Right atrium auricular region (tissue), 2 donors: ENCODE data around the gene SORCS3. TPM values are rescaled to one million over a fixed set of nuclear protein-coding genes. Genes with fewer than 3 reads are reported as not detected.

Experiments
- DNase-seq: peaks from one replicate; pipeline ENCODE4 v3.0.0-alpha.2; 2019; ENCODE audit warnings: low spot score
- H3K27ac ChIP-seq, 2 donors: fragments of 200-600 bp; sonication (generic); 1 replicate in 1 of 2; 2 replicates in 1 of 2; pipeline ENCODE4 v1.5.1; 2016 to 2019
- H3K27me3 ChIP-seq, 2 donors: fragments of 200-600 bp; sonication (generic); one replicate each; pipeline versions ENCODE4 v1.5.1 to v1.6.0; 2017 to 2019
- H3K36me3 ChIP-seq: fragments of 200-600 bp; sonication (generic); one replicate; pipeline ENCODE4 v1.5.1; 2016
- H3K4me1 ChIP-seq, 2 donors: fragments of 200-600 bp; sonication (generic); one replicate each; pipeline versions ENCODE4 v1.5.1 to v1.6.0; 2017 to 2019
- H3K4me3 ChIP-seq, 2 donors: fragments of 200-600 bp; sonication (generic); 1 replicate in 1 of 2; 2 replicates in 1 of 2; pipeline ENCODE4 v1.5.1; 2017 to 2019; ENCODE audit warnings: mild to moderate bottlenecking in 1 of 2, moderate library complexity in 1 of 2
- H3K9me3 ChIP-seq, 2 donors: fragments of 200-600 bp; sonication (generic); one replicate each; pipeline ENCODE4 v1.5.1; 2019
- total RNA-seq, 2 donors: library from RNA; depleted of rRNA; stranded (reverse); fragments of >200 nt; gene quantifications; one replicate each; pipeline ENCODE4 v1.1.0, GENCODE V29; 2016
- TF ChIP-seq, protein P1 (sequence below), 2 donors: fragments of 200-600 bp; sonication (generic); IDR thresholded peaks; one replicate each; pipeline ENCODE4 v1.5.1; 2019; ENCODE audit warnings: antibody characterized with exemption in 2 of 2

The SORCS3 gene
- total RNA-seq, 2 donors from 2014 or later = 0.07 TPM; not detected in 1

DNA sequence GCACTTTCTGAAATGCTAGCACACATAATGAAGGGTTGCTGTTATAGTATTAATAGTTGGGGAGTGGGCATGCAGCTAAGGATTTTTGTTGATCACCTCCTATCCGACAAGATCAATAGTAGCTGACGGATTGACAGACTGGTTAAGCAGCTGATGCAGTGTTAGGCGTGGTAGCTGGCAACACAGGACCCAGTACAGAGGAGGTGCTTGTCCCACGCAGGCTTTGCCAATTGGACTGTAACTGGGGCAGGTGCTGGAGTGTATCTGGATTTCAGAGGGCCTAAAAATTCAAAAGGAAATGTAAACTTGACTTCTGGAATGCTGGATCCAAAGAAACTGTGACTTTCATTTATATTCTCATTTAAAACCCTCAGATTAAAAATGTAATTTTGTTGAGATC is 340.9 kb downstream of the SORCS3 start:
- DNase-seq = no peak
- Histone ChIP-seq H3K27me3 (no peaks in the 10 kb centered on the region), H3K4me3 (no peak overlapping the region), H3K9me3 (peaks cover 0 to 11% of the 10 kb centered on the region in 2 donors), H3K27ac (no peak overlapping the region), H3K4me1 (no peaks in the 10 kb centered on the region), H3K36me3 (no peaks in the 10 kb centered on the region)
- TF ChIP-seq, protein P1, sequence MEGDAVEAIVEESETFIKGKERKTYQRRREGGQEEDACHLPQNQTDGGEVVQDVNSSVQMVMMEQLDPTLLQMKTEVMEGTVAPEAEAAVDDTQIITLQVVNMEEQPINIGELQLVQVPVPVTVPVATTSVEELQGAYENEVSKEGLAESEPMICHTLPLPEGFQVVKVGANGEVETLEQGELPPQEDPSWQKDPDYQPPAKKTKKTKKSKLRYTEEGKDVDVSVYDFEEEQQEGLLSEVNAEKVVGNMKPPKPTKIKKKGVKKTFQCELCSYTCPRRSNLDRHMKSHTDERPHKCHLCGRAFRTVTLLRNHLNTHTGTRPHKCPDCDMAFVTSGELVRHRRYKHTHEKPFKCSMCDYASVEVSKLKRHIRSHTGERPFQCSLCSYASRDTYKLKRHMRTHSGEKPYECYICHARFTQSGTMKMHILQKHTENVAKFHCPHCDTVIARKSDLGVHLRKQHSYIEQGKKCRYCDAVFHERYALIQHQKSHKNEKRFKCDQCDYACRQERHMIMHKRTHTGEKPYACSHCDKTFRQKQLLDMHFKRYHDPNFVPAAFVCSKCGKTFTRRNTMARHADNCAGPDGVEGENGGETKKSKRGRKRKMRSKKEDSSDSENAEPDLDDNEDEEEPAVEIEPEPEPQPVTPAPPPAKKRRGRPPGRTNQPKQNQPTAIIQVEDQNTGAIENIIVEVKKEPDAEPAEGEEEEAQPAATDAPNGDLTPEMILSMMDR (IDR thresholded peaks at IDR 0.05) = no peak

DNA sequence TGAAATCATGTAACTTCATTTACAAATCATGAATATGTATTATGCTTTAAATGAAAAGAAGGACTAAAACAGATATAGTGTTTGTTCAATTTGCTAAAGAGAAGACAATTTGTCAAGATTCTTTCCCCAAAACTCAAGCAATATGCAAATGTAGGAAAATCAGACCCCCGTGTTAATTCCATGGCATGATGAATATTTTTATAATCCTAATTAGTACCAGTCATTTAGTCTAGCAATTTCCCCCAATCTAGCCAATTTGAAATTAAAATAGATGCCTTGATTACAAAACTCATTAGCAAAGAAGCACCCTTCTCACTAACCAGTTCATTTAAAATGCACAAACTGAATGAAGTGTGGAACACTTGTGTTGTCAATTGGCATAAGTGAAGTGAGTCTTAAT is 347.6 kb downstream of the SORCS3 start:
- Histone ChIP-seq H3K9me3 (peaks cover 0 to 11% of the 10 kb centered on the region in 2 donors), H3K4me1 (no peaks in the 10 kb centered on the region), H3K36me3 (no peaks in the 10 kb centered on the region), H3K27me3 (no peaks in the 10 kb centered on the region), H3K27ac (no peak overlapping the region), H3K4me3 (no peak overlapping the region)
- no peak for DNase-seq
- TF ChIP-seq, protein P1 (IDR thresholded peaks at IDR 0.05) = no peak

- Histone ChIP-seq H3K27ac (no peak overlapping the region), H3K9me3 (peaks cover 0 to 11% of the 10 kb centered on the region in 2 donors)
- TF ChIP-seq, protein P1 (IDR thresholded peaks at IDR 0.05) = no peak
Observed at GRCh38 chr10:104989880-104990279, 348.8 kb downstream of the SORCS3 start.

GRCh38 chr10:104993085-104993484 is 352.0 kb downstream of the SORCS3 start:
- H3K9me3 ChIP-seq = no peaks in the 10 kb centered on the region
- TF ChIP-seq, protein P1 (IDR thresholded peaks at IDR 0.05) = no peak
- no peak for DNase-seq
- H3K27me3 ChIP-seq = no peaks in the 10 kb centered on the region
- no peaks in the 10 kb centered on the region for H3K4me1 ChIP-seq
- H3K27ac ChIP-seq = no peak overlapping the region
- no peaks in the 10 kb centered on the region for H3K36me3 ChIP-seq
- H3K4me3 ChIP-seq = no peak overlapping the region

More at GRCh38 chr10:104989880-104990279, 348.8 kb downstream of the SORCS3 start:
- no peaks in the 10 kb centered on the region for H3K36me3 ChIP-seq
- H3K4me3 ChIP-seq = no peak overlapping the region
- DNase-seq = no peak
- no peaks in the 10 kb centered on the region for H3K4me1 ChIP-seq
- H3K27me3 ChIP-seq = no peaks in the 10 kb centered on the region

DNA sequence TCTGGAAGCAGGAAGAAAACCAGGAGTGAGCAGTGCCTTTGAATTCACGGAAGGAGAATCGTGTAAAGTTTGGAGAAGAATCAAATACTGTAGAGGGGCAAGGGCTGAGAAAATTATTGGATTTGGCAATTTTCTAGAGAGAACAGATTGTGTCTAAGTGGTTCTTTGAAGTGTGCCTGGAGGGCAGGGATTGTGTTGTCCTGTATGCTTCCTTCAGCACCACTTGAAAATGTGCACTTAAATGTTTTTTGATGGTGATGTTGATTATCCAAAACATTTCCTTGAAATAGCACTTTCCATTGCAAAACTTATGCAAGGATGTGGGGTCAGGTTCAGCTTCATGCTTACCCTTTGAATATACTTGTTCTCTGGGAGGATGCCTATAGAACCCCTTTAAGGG is 360.2 kb downstream of the SORCS3 start:
- H3K9me3 ChIP-seq = no peaks in the 10 kb centered on the region
- DNase-seq = no peak
- H3K27ac ChIP-seq = no peak overlapping the region
- no peaks in the 10 kb centered on the region for H3K36me3 ChIP-seq
- no peak overlapping the region for H3K4me3 ChIP-seq
- TF ChIP-seq, protein P1 (IDR thresholded peaks at IDR 0.05) = no peak
- H3K27me3 ChIP-seq = no peaks in the 10 kb centered on the region
- H3K4me1 ChIP-seq = no peaks in the 10 kb centered on the region

DNA sequence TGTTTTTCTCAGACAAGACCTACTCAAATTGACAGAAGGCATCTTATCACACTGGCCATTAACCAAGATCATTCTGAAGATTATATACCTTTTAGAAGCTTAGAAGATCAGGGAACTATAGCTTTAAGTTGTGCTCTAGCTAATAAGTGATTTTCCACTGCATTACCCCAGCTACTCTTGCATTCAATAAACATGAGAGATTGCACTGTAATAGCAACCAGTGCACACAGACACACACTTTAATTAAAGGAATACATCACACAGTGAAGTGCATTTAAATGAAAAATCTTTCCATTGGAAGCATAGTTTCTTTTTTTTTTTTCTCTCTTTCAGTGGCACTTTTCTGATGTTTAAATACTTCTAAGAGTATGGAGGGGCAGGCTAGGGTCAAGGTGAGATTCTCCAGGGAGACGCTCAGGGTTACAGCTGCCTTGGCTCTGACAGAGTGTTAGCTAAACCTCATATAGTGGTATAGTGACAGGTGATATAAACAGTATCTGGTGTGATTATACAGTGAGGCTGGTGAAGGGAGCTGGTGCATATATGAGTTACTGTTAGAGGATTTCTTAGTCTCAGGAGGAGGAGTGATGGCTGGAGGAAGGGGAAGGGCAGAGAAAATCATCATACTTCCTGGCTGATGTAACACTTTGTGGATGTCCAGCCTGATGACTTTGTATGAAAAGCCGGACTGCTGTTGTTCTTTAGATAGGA is 369.5 kb downstream of the SORCS3 start:
- no peaks in the 10 kb centered on the region for H3K4me1 ChIP-seq
- no peaks in the 10 kb centered on the region for H3K9me3 ChIP-seq
- no peaks in the 10 kb centered on the region for H3K27me3 ChIP-seq
- TF ChIP-seq, protein P1 (IDR thresholded peaks at IDR 0.05) = no peak
- no peak overlapping the region for H3K27ac ChIP-seq
- no peaks in the 10 kb centered on the region for H3K36me3 ChIP-seq
- DNase-seq = no peak
- no peak overlapping the region for H3K4me3 ChIP-seq
